HG02759 (cell line): ENCODE data around the gene PCDHB3.
"Not testable (repeated sequence)": the region's sequence is repeated elsewhere in the genome, so short reads cannot be mapped to it uniquely, and the experiment has no call there.

Experiments
- ATAC-seq: cut with Tn5 transposase; IDR thresholded peaks from one replicate; pipeline ENCODE4 v1.9.1; 2021; ENCODE audit warnings: mild to moderate bottlenecking, moderate library complexity; ENCODE audit not compliant: unreplicated experiment

The PCDHB3 gene

GRCh38 chr5:141100243-141100805 is at the start of gene PCDHB3:
PCDHB3 (plus strand) TSS chr5:141100473; CDS start chr5:141100650, 177 bp downstream.
- ATAC-seq: no peak

GRCh38 chr5:141050622-141051520 is 49.4 kb upstream of the PCDHB3 start, which contains the start of gene PCDHB1:
PCDHB1 (plus strand) TSS chr5:141051374; CDS start chr5:141051471, 97 bp downstream.
- ATAC-seq: no peak

- no peak for ATAC-seq
Measured at GRCh38 chr5:141051521-141051866, 48.8 kb upstream of the PCDHB3 start.

- no peak for ATAC-seq
Measured at GRCh38 chr5:141077826-141078225, 22.4 kb upstream of the PCDHB3 start.

- ATAC-seq: no peak
Measured at GRCh38 chr5:141082228-141082627, 18.0 kb upstream of the PCDHB3 start.

GRCh38 chr5:141084487-141084989 is 15.7 kb upstream of the PCDHB3 start:
- ATAC-seq: no peak

- no peak for ATAC-seq
Measured at GRCh38 chr5:141094481-141095262, 5.6 kb upstream of the PCDHB3 start, which contains the start of gene PCDHB2. PCDHB2 (plus strand) TSS chr5:141094615; CDS start chr5:141094791, 176 bp downstream.

GRCh38 chr5:141095263-141095641 is 5.0 kb upstream of the PCDHB3 start:
- ATAC-seq: no peak

- ATAC-seq: not testable (repeated sequence)
Measured at GRCh38 chr5:141096181-141096580, 4.1 kb upstream of the PCDHB3 start.

GRCh38 chr5:141096586-141096985 is 3.7 kb upstream of the PCDHB3 start:
- not testable (repeated sequence) for ATAC-seq

- no peak for ATAC-seq
Measured at GRCh38 chr5:141101059-141101458, 786 bp downstream of the PCDHB3 start.

GRCh38 chr5:141102070-141102469 is 1.8 kb downstream of the PCDHB3 start:
- not testable (repeated sequence) for ATAC-seq

GRCh38 chr5:141102471-141102870 is 2.2 kb downstream of the PCDHB3 start:
- not testable (repeated sequence) for ATAC-seq

GRCh38 chr5:141105350-141105749 is 5.1 kb downstream of the PCDHB3 start:
- no peak for ATAC-seq

- ATAC-seq: no peak
Measured at GRCh38 chr5:141119250-141119649, 19.0 kb downstream of the PCDHB3 start.

GRCh38 chr5:141121563-141121962 is 21.3 kb downstream of the PCDHB3 start, which contains the start of gene PCDHB4:
PCDHB4 (plus strand) TSS chr5:141121818; CDS start chr5:141121999, 181 bp downstream.
- ATAC-seq: no peak

- ATAC-seq: no peak
Measured at GRCh38 chr5:141121985-141122384, 21.7 kb downstream of the PCDHB3 start.

GRCh38 chr5:141123396-141124135 is 23.3 kb downstream of the PCDHB3 start:
- not testable (repeated sequence) for ATAC-seq

- ATAC-seq: no peak
Measured at GRCh38 chr5:141127305-141127704, 27.0 kb downstream of the PCDHB3 start.

- ATAC-seq: no peak
Measured at GRCh38 chr5:141135030-141135717, 34.9 kb downstream of the PCDHB3 start, which contains the start of gene PCDHB5. PCDHB5 (plus strand) TSS chr5:141135206; CDS start chr5:141135435, 229 bp downstream.
